Thyroid gland (tissue), 4 donors: ENCODE measurements around the gene TBC1D1.

Experiments
- POLR2A ChIP-seq, 2 donors: fragments of 450-650 bp; IDR thresholded peaks; one replicate each; pipeline ENCODE4 v1.6.1; 2017; ENCODE audit warnings: antibody characterized with exemption in 2 of 2, mild to moderate bottlenecking in 2 of 2, moderate library complexity in 1 of 2
- TF ChIP-seq, protein P1 (sequence below), 6 experiments: fragments of 200-600 bp in 3 of 6; fragments of 450-650 bp in 3 of 6; sonication (generic) in 3 of 6; IDR thresholded peaks; one replicate each; pipeline ENCODE4 v1.5.1; 2016 to 2019; ENCODE audit warnings: antibody characterized with exemption in 6 of 6, mild to moderate bottlenecking in 2 of 6, inconsistent platforms in 1 of 6, moderate library complexity in 1 of 6

DNA sequence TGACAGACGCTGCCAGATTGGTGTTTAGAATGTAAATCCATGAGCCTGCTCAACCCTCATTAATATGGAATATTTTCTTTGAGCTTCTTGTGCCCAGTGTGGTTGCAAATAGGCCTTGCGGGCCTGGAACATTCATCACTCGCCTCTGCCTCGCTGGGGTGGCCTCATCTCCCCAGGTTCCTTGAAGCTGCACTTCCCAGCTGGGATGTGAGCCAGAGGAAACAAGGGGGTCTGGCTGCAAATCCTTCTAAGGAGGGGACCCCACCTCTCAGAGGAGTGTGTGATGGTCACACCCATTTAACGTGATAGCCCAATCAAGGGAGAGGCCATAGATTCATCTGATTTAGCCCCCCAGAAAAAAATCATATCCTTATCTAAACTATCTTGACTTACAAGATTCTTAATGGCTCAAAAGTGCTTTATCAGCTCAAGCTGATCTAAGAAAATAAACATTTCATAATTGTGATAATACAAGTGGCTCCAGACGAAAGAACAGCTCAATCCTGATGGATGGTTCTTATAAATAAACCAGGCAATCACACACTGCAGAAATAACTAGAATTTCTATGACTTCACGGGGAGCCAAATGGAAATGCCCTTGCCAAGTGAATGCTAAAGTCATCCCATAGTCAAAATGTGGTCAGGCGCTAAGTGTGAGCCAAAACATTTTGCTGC, 259.2 kb downstream of the TBC1D1 start:
- TF ChIP-seq, protein P1, sequence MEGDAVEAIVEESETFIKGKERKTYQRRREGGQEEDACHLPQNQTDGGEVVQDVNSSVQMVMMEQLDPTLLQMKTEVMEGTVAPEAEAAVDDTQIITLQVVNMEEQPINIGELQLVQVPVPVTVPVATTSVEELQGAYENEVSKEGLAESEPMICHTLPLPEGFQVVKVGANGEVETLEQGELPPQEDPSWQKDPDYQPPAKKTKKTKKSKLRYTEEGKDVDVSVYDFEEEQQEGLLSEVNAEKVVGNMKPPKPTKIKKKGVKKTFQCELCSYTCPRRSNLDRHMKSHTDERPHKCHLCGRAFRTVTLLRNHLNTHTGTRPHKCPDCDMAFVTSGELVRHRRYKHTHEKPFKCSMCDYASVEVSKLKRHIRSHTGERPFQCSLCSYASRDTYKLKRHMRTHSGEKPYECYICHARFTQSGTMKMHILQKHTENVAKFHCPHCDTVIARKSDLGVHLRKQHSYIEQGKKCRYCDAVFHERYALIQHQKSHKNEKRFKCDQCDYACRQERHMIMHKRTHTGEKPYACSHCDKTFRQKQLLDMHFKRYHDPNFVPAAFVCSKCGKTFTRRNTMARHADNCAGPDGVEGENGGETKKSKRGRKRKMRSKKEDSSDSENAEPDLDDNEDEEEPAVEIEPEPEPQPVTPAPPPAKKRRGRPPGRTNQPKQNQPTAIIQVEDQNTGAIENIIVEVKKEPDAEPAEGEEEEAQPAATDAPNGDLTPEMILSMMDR (IDR thresholded peaks at IDR 0.05), result no peak
- TF ChIP-seq POLR2A (IDR thresholded peaks at IDR 0.05), result no peak
